GM18907 (cell line): ENCODE measurements around the gene SH3BP4.

ENCODE experiments used
- ATAC-seq: cut with Tn5 transposase; IDR thresholded peaks from one replicate; pipeline ENCODE4 v1.9.1; 2021; ENCODE audit warnings: mild to moderate bottlenecking, moderate library complexity; ENCODE audit not compliant: unreplicated experiment

Gene SH3BP4

DNA sequence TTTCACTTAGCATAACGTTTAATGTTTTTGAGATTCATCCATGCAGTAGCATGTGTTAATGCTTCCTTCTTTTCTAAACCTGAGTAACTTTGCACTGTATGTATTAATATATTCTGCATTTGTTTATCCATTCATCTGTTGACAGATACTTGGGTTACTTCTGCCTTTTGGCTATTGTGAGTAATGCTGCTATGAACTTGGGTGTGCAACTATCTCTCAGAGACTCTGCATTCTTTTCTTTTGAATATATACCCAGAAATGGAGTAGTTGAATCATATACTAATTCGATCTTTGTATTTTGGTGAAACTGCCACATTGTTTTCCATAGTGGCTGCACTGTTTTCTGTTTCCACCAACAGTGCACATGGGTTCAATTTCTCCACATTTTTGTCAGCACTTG lies 128.3 kb downstream of the SH3BP4 start:
- ATAC-seq = no peak

DNA sequence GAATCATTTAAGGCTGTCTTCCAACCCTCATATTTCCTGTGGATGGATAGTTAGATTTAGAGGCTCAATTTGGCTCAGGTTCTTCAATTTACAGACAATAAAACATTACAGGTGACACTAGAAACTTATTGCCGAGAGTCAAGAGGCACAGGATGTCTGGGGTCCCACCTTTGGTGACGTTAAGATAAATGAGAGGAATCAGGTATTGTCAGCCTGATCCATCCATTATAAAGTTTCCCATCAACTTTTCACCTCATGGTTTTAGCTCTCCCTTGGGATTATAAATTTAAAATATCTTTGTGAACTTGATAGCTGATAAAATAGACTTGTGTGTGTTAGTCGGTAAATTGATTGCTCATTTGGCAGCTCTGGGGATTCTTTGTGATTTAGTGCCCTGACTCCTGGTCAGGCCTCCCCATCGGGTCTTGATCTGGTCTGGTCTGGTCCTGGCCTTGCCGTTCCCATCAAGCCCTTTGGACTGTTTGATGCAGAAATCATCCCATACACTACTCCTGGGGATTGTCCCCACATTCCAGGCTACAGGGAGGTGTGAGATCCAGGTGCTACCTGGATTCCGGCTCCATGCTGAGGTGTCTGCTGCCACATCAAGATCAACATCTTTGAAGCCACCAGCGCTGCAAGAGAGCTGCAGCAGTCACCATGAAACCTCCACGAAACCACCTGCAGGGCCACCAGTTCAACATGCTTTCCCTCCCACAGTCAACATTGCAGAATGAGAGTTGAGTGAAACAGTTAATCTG lies 130.9 kb downstream of the SH3BP4 start:
- no peak for ATAC-seq

- ATAC-seq = peak; percentile 61
Observed at GRCh38 chr2:235083822-235084221, 132.0 kb downstream of the SH3BP4 start.

GRCh38 chr2:235084424-235084823 lies 132.6 kb downstream of the SH3BP4 start:
- no peak for ATAC-seq

DNA sequence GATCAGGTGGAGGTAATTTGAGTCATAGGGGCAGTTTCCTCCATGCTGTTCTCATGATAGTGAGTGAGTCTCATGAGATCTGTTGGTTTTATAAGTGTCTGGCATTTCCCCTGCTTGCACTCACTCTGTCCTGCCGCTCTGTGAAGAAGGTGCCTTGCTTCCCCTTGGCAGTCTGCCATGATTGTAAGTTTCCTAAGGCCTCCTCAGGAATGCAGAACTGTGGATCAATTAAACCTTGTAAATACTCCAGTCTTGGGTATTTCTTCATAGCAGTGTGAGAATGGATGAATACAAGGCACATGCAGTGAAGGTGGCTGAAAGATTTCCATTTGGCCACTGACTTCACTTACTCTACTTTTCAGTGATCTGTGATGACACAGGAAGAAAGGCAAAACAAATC lies 133.7 kb downstream of the SH3BP4 start:
- no peak for ATAC-seq

DNA sequence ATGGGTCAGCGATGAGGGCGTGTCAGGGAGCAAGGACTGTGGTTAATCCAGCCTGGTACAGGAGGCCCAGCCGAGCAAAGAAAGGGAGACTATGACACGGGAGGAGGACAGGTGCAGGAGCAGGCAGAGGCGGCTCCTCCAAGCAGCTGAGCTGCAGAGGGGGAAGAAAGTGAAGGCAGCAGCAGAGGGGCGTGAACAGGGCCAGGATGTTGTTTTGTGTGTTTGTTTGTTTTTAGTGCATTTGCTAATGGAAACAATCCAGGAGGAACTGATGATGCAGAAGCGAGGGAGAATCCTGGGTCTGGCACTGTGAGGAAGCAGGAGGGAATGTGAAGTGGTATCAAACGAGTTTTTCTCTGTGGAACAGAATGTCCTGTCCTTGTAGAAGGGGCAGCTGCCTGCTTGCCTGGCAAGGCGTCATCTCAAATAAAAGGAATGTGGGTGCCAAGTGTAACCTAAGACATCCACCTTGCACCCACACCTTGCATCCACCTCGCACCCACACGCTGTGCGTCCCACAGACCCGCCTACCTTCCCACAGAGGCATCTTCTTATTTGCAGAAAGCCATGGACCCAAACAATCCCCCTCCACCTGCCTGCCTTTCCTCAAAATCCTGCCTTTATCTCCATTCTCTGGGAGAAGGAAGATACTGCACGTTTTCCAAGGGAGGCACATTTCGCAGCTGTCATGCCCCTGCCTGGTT lies 134.8 kb downstream of the SH3BP4 start:
- no peak for ATAC-seq

DNA sequence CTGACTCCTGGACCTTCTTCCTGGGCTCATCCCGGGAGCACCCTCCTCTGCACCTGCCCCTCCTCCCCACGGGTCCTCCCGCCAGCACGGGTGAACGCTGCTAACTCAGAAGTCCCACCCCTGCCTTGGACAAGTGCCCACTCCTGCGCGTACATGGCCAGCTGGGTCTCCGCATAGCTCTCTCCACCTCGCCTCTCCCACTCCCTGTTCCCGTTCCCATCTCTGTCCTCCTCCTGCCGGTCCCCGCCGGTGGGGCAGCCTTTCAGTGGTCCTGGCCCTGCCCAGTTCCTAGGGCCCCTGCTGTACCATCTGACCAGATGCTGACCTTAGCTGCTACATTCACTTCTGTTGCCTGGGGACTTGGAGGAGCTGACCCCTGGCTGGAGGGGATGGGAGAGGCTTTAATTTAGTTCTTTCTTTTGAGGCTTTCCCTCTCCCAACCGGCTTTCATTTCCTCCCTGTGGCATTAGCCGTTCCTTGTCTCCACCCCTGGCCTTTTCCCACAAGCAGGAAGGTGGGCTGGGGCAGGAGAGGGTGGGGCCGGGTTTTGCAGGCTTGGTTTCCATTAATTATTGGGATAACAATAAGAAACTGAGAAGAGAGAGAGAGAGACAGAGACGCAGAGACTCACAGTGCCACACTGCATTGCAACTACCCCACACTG lies 136.1 kb downstream of the SH3BP4 start:
- ATAC-seq = no peak

DNA sequence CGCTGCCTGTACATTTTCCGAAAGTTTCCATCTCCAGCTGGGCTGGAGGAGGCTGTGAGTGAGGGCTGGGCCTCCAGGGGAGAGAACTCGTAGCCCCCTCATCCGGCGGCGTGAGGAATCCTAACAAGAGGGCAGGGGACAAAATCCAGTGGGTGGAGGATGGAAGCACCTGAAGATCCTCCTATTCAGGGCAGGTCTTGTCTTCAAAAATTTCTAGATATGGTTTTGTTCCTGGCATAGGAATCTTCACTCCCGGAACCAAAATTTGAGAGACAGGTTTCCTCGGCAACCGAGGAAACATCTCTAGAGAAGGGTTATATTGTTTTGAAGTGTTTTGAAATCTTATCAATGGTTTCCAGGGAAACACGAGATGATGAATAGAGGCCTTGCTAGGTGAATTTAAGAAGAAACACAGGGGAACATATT lies 136.7 kb downstream of the SH3BP4 start:
- ATAC-seq = no peak

DNA sequence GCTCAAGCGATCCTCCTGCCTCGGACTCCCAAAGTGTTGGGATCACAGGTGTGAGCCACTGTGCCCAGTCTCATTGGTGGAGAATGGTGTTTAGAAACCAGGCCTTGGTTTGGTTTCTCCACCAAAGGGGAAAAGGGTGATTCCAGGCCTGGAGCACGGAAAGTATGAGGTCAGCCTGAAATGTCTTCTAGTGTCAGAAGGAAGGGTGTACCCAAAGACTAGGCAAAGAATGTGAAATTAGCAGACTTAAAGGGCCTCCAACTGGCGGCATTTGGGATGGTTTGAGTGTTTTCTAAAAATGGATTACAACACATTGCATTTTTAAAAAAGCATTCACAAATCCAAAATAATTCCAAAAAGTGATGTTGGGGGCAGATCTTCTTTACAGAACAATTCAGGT lies 139.6 kb downstream of the SH3BP4 start:
- no peak for ATAC-seq

DNA sequence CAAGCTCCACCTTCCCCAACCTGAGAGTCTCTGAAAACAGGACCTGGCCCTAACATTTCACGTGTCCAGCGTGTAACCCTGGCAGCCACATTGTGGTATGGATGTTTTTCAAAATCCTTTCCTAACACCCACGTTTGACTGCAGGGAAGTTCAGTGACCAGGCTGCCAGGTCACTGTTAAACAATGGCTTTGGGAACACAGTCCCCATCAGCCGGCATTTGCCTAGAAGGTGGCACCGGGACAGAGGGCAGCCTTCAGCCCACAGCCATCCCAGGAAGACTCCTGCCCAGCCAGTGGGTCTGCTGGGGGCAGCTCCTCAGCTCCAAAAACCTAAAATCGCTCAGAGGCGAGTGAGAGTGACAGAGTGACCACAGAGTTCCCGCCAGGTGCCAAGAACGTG lies 140.2 kb downstream of the SH3BP4 start:
- ATAC-seq = no peak

DNA sequence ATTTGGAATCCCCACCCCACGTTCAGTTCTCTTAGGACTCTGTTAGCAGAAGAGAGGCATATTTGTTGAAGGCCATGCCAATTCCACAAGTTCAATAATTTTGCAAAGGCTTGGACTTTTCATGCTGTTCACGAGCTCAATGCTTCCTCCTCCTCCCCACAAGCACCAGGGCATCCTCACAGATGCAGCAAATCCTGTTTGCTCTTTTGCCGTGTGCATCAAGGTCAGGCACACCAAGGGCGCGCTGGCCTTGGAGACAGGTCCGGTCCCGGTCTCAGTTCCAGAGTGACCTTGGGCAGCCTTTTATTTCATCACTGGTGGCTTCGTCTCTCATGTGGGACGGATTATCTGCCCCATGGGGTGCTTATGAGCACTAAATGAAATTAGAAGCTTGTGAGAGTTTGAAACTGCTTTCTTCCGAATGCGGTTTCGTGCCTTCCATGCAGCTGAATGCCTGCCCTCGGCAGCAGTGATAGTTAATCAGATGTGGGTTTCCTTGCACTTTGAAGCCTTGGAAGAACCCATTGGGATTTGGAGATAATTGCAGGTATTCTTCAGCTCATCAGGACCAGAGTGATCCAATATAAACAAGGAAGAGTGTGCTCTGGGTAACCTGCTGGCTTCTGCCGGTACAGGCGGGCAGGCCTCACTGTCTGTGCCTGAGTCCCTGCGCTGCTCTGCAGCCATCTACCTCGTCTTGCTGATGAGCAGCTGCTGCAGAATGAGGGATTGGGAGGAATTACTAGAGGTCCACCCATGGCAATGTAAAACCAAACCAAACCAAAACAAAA lies 140.8 kb downstream of the SH3BP4 start:
- ATAC-seq = no peak

DNA sequence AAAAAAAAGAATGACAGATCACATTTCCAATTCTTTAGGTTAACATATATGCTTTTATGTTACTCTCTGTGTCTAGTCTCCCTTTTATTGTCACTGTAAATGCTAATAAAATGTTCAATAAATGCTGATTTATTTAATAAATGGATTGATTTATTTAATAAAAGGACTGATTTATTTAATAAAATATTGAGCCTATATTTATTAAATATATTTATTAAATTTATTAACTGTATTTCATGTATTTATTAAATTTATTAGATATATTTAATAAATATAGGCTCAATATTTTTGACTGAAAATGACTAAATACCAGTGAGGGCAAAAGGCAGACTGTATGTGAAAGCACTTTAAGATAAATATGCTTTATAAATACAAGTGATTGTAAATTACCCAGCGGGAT lies 142.6 kb downstream of the SH3BP4 start:
- ATAC-seq = no peak

DNA sequence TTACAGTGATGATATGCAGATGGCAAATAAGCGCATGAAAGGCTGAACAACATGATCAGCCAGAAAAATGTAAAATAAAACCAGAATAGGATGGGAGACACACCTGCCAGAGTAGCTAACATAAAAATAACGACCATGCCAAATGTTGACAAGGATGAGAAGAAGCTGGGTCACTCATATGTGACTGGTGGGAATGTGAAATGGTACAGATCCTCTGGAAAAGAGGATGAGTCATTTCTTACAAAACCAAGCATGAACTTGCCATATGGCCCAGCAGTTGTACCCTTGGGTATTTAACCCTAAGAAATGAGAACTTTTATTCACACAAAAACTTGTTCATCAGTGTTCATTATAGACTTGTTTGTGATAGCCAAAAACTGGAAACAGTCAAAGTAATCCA lies 143.8 kb downstream of the SH3BP4 start:
- no peak for ATAC-seq

- no peak for ATAC-seq
Observed at GRCh38 chr2:235096447-235096846, 144.6 kb downstream of the SH3BP4 start.

- ATAC-seq = no peak
Observed at GRCh38 chr2:235097196-235097595, 145.4 kb downstream of the SH3BP4 start.

DNA sequence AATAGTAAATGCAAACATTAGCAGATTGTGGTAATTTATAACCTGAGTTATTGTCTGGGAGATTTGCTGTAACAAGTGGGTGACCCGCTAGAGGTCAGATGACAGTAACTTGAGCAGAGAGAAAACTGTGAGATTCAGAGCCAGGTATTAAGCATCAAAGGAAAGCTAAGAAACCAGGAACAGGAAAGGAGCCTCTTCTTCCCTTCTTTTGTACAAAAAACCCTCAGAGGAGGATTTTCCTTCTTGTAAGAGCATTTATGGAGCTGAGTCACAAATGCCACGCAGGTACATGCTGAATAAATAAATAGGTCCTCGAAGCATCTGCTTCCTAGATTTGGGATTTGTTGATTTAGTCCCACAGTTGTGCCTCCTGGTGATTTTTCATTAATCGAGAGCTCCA lies 146.5 kb downstream of the SH3BP4 start:
- ATAC-seq = no peak

- no peak for ATAC-seq
Observed at GRCh38 chr2:235098736-235099494, 147.1 kb downstream of the SH3BP4 start.

GRCh38 chr2:235102896-235103295 lies 151.1 kb downstream of the SH3BP4 start:
- ATAC-seq = no peak
